Measurements from ENCODE around the gene IRF5. TPM values are rescaled to one million over a fixed set of nuclear protein-coding genes. Genes with fewer than 3 reads are reported as not detected.

The IRF5 gene
- total RNA-seq, 1 experiment from 2014 or later, result 8.8 TPM

- Histone ChIP-seq H3K4me3 (ENCODE audit: low read depth in 2 of 2, low read length in 2 of 2) (no peak overlapping the region), H3K9me3 (ENCODE audit: control insufficient read depth, insufficient read depth, low read depth, low read length) (no peaks in the 10 kb centered on the region), H3K27me3 (ENCODE audit: control insufficient read depth, insufficient read depth, low read length) (no peaks in the 10 kb centered on the region), H3K4me1 (ENCODE audit: control insufficient read depth, insufficient read depth, low read length) (no peaks in the 10 kb centered on the region; the same call in 1 of the 2 replicates), H3K36me3 (ENCODE audit: control insufficient read depth, insufficient read depth, low read length) (no peaks in the 10 kb centered on the region), H3K27ac (ENCODE audit: low read length) (no peak overlapping the region)
- CTCF ChIA-PET, result interaction anchor here (0.6 kb wide), 1 partner anchor 9 kb away, joined by 3 read pairs; no protein-coding TSS in a partner anchor
- ATAC-seq (no peak), DNase-seq (ENCODE audit: low read depth, low spot score) (no peak)
- TF ChIP-seq POLR2AphosphoS5 (IDR thresholded peaks at IDR 0.05; ENCODE audit: low read depth, low read length) (no peak), REST (IDR thresholded peaks at IDR 0.05; ENCODE audit: insufficient read depth in 1 of 2, low read depth in 2 of 2, low read length in 1 of 2) (no peak), TCF7L2 (IDR thresholded peaks at IDR 0.05; ENCODE audit: low read depth, low read length) (no peak), SIN3A (IDR thresholded peaks at IDR 0.05; ENCODE audit: borderline replicate concordance, insufficient read depth, low read depth, low read length) (no peak)
- in situ Hi-C loops (cut with HindIII; ENCODE audit: low pct_unique_long_range_greater_than_20kb, low sequenced_read_pairs) (no loop called here), intact Hi-C loops (cut with micrococcal nuclease; ENCODE audit: unreplicated experiment) (no loop called here)
- POLR2A ChIA-PET, result no interaction called here
- no TSS peak for BruUV-seq (replicated peaks)
Measured at GRCh38 chr7:128893251-128894100, 44.3 kb upstream of the IRF5 start.

GRCh38 chr7:128894101-128894440, 43.7 kb upstream of the IRF5 start:
- ATAC-seq (no peak), DNase-seq (ENCODE audit: low read depth, low spot score) (no peak)
- in situ Hi-C loops (cut with HindIII; ENCODE audit: low pct_unique_long_range_greater_than_20kb, low sequenced_read_pairs), result no loop called here
- H3K4me3 ChIP-seq (ENCODE audit: low read depth in 2 of 2, low read length in 2 of 2), result no peak overlapping the region
- H3K27me3 ChIP-seq (ENCODE audit: control insufficient read depth, insufficient read depth, low read length), result no peaks in the 10 kb centered on the region
- no peaks in the 10 kb centered on the region for H3K9me3 ChIP-seq (ENCODE audit: control insufficient read depth, insufficient read depth, low read depth, low read length)
- no TSS peak for BruUV-seq (replicated peaks)
- no peak overlapping the region for H3K27ac ChIP-seq (ENCODE audit: low read length)
- TF ChIP-seq SIN3A (IDR thresholded peaks at IDR 0.05; ENCODE audit: borderline replicate concordance, insufficient read depth, low read depth, low read length) (no peak), POLR2AphosphoS5 (IDR thresholded peaks at IDR 0.05; ENCODE audit: low read depth, low read length) (no peak), REST (IDR thresholded peaks at IDR 0.05; ENCODE audit: insufficient read depth in 1 of 2, low read depth in 2 of 2, low read length in 1 of 2) (no peak), TCF7L2 (IDR thresholded peaks at IDR 0.05; ENCODE audit: low read depth, low read length) (no peak), CTCF (IDR thresholded peaks at IDR 0.05) (no peak)
- ChIA-PET CTCF (interaction anchor here (0.7 kb wide), 1 partner anchor 11 kb away, joined by 3 read pairs; no protein-coding TSS in a partner anchor), POLR2A (no interaction called here)
- intact Hi-C loops (cut with micrococcal nuclease; ENCODE audit: unreplicated experiment), result no loop called here
- no peaks in the 10 kb centered on the region for H3K36me3 ChIP-seq (ENCODE audit: control insufficient read depth, insufficient read depth, low read length)
- H3K4me1 ChIP-seq (ENCODE audit: control insufficient read depth, insufficient read depth, low read length), result no peaks in the 10 kb centered on the region; the same call in 1 of the 2 replicates
